GM18520 (cell line): ENCODE data around the gene PLEKHG2.

Experiments
- ATAC-seq: cut with Tn5 transposase; IDR thresholded peaks from one replicate; pipeline ENCODE4 v1.9.1; 2021; ENCODE audit not compliant: unreplicated experiment

Gene PLEKHG2

GRCh38 chr19:39473443-39473960 lies 61.0 kb downstream of the PLEKHG2 start:
- ATAC-seq, result no peak

- no peak for ATAC-seq
Measured at GRCh38 chr19:39474139-39474620, 61.7 kb downstream of the PLEKHG2 start.

GRCh38 chr19:39475748-39476147 lies 63.3 kb downstream of the PLEKHG2 start:
- no peak for ATAC-seq
